PFSK-1 (cell line): ENCODE data around the gene GLE1.

Experiments
- POLR2AphosphoS5 ChIP-seq: IDR thresholded peaks from 2 replicates; pipeline ENCODE4 v1.6.1; 2012; ENCODE audit warnings: low read depth, mild to moderate bottlenecking, control low read depth, low read length, moderate library complexity
- SIN3A ChIP-seq: IDR thresholded peaks from 2 replicates; pipeline ENCODE4 v1.6.1; 2012; ENCODE audit warnings: mild to moderate bottlenecking, low read length, moderate library complexity, borderline replicate concordance; ENCODE audit not compliant: insufficient read depth

DNA sequence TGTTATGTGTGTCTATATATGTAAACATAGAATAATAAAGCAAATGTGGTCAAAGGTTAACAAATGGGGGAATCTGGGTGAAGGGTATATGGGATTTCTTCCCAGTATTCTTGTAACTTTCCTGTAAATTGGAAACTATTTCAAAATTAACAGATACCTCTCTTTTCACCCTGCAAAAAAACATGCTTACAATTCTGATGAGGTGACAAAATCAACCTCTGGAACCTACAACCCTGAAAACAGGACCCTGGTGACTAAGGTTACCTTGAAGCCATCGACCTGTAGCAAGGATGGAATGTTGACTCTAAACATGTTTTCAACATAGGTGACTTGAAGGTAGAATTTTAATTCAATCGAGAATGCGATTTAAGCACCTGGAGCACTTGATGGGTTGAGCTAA is 42.0 kb downstream of the GLE1 start:
- TF ChIP-seq SIN3A (no peak), POLR2AphosphoS5 (no peak)
